ENCODE measurements around the gene REV3L. TPM values are rescaled to one million over a fixed set of nuclear protein-coding genes. Genes with fewer than 3 reads are reported as not detected.

REV3L gene
- total RNA-seq, 1 experiment from 2014 or later: 5.7 TPM

GRCh38 chr6:111474771-111475170 is 8.2 kb downstream of the REV3L start:
- DNase-seq (ENCODE audit: low spot score): no peak
- peaks cover 23% of the 10 kb centered on the region for H3K4me1 Mint-ChIP-seq
- no peak for ATAC-seq
- H3K9me3 Mint-ChIP-seq: no peaks in the 10 kb centered on the region
- no peak overlapping the region for H3K27ac Mint-ChIP-seq
- H3K4me3 Mint-ChIP-seq: no peak overlapping the region
- peaks cover 67% of the 10 kb centered on the region for H3K27me3 Mint-ChIP-seq (ENCODE audit: low read depth)
- ChIA-PET CTCF (no interaction called here), POLR2A (no interaction called here)
- no peaks in the 10 kb centered on the region for H3K36me3 Mint-ChIP-seq
- TF ChIP-seq E2F1 (CRISPR knock-in tag; IDR thresholded peaks at IDR 0.05) (no peak), TCF7 (CRISPR knock-in tag; IDR thresholded peaks at IDR 0.05; ENCODE audit: low read depth) (no peak), USF1 (CRISPR knock-in tag; IDR thresholded peaks at IDR 0.05) (no peak), ZNF423 (CRISPR knock-in tag; IDR thresholded peaks at IDR 0.05) (no peak), ZNF532 (CRISPR knock-in tag; IDR thresholded peaks at IDR 0.05; ENCODE audit: borderline replicate concordance) (no peak), NFYB (CRISPR knock-in tag; conservative IDR thresholded peaks at IDR 0.05; ENCODE audit: low read depth) (no peak)
- TF ChIP-seq, protein P1, sequence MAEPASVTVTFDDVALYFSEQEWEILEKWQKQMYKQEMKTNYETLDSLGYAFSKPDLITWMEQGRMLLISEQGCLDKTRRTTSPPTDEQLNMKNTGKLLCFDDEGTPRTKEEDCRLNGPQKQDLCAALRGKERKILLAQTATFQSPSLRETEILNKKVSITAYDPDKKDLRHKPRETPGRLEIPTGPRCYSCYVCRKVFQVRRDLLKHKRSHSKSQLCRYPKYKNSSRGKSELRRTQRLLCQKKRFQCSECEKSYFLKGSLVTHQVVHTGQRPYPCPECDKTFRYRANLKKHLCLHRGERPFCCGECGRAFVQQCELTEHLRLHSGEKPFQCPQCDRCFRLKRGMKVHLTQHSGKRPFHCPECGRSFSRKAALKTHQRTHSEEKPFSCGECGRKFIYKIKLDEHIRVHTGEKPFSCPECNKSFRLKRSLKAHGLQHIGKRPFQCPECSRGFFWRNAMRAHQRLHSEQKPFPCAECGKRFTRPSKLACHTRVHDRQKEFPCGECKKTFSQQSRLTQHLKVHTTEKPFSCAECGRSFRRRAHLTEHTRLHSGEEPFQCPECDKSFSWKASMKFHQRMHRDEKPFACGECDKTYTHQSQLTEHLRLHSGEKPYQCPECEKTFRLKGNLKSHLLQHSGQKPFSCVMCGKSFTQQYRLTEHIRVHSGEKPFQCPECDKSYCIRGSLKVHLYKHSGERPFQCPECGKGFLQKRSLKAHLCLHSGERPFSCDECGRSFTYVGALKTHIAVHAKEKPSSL (CRISPR knock-in tag; conservative IDR thresholded peaks at IDR 0.05): no peak

GRCh38 chr6:111474106-111474505 is 8.9 kb downstream of the REV3L start:
- TF ChIP-seq ZNF219 (CRISPR knock-in tag; IDR thresholded peaks at IDR 0.05; ENCODE audit: borderline replicate concordance) (no peak), E2F1 (CRISPR knock-in tag; IDR thresholded peaks at IDR 0.05) (no peak), FOXJ3 (CRISPR knock-in tag; IDR thresholded peaks at IDR 0.05; ENCODE audit: borderline replicate concordance) (no peak), CBFB (CRISPR knock-in tag; IDR thresholded peaks at IDR 0.05; ENCODE audit: low read depth) (no peak), TCF7 (CRISPR knock-in tag; IDR thresholded peaks at IDR 0.05; ENCODE audit: low read depth) (no peak), ZNF138 (CRISPR knock-in tag; conservative IDR thresholded peaks at IDR 0.05) (no peak), ZNF121 (CRISPR knock-in tag; IDR thresholded peaks at IDR 0.05) (no peak), ZNF512 (CRISPR knock-in tag; IDR thresholded peaks at IDR 0.05; ENCODE audit: borderline replicate concordance) (no peak), NFATC4 (CRISPR knock-in tag; IDR thresholded peaks at IDR 0.05) (no peak), CREB1 (CRISPR knock-in tag; IDR thresholded peaks at IDR 0.05) (no peak), SOX15 (CRISPR knock-in tag; IDR thresholded peaks at IDR 0.05) (no peak)
- TF ChIP-seq, protein P2, sequence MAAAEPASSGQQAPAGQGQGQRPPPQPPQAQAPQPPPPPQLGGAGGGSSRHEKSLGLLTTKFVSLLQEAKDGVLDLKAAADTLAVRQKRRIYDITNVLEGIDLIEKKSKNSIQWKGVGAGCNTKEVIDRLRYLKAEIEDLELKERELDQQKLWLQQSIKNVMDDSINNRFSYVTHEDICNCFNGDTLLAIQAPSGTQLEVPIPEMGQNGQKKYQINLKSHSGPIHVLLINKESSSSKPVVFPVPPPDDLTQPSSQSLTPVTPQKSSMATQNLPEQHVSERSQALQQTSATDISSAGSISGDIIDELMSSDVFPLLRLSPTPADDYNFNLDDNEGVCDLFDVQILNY (CRISPR knock-in tag; IDR thresholded peaks at IDR 0.05): no peak
- ATAC-seq: no peak

More at GRCh38 chr6:111474106-111474505, 8.9 kb downstream of the REV3L start:
- Mint-ChIP-seq H3K4me1 (peaks cover 21% of the 10 kb centered on the region), H3K36me3 (no peaks in the 10 kb centered on the region), H3K27ac (no peak overlapping the region), H3K4me3 (no peak overlapping the region), H3K9me3 (no peaks in the 10 kb centered on the region), H3K27me3 (ENCODE audit: low read depth) (peaks cover 60% of the 10 kb centered on the region)
- CTCF ChIA-PET: no interaction called here
- DNase-seq (ENCODE audit: low spot score): no peak
- POLR2A ChIA-PET: no interaction called here

Measured in WTC11 (cell line).